ENCODE measurements around the gene SMOC2. TPM values are rescaled to one million over a fixed set of nuclear protein-coding genes. Genes with fewer than 3 reads are reported as not detected.

SMOC2 gene
- polyA plus RNA-seq, 1 of the 3 experiments (the other 2 are of a cell fraction): not detected

- no peak overlapping the region for H3K4me3 ChIP-seq (ENCODE audit: low read depth in 2 of 2, low read length in 1 of 2)
- H3K9me2 ChIP-seq: no peaks in the 10 kb centered on the region
- H2AFZ ChIP-seq (ENCODE audit: low read depth): no peak overlapping the region
- H3F3A ChIP-seq (replicated peaks; ENCODE audit: insufficient read depth): no peaks in the 10 kb centered on the region
- no peak for TF ChIP-seq MXI1 (IDR thresholded peaks at IDR 0.05; ENCODE audit: low read depth, low read length)
- TF ChIP-seq USF2 (IDR thresholded peaks at IDR 0.05; ENCODE audit: borderline replicate concordance, low read depth, low read length): no peak
- TF ChIP-seq MEF2A (IDR thresholded peaks at IDR 0.05; ENCODE audit: borderline replicate concordance, low read depth): no peak
- no peak for TF ChIP-seq FOSL2 (IDR thresholded peaks at IDR 0.05; ENCODE audit: borderline replicate concordance, low read depth)
- H3K27me3 ChIP-seq (ENCODE audit: insufficient read depth): no peaks in the 10 kb centered on the region
- ChIA-PET POLR2A (no interaction called here), CTCF (interaction anchor here (0.9 kb wide), 1 partner anchor 26 kb away, joined by 3 read pairs; no protein-coding TSS in a partner anchor)
- no peak overlapping the region for H3K9ac ChIP-seq
- H3K4me1 ChIP-seq (ENCODE audit: control insufficient read depth in 1 of 2, insufficient read depth in 2 of 2, low read depth in 1 of 2, low read length in 1 of 2): no peaks in the 10 kb centered on the region; a peak in 1 of 4 replicates
- H3K9me3 ChIP-seq: no peaks in the 10 kb centered on the region; the same call in 1 of the 2 replicates
- no peak overlapping the region for H3K4me2 ChIP-seq
- H3K79me2 ChIP-seq (ENCODE audit: insufficient read depth): no peaks in the 10 kb centered on the region
- no peak overlapping the region for H3K27ac ChIP-seq (ENCODE audit: low read depth in 2 of 2, low read length in 1 of 2)
- no peak for DNase-seq
- 26% methylated on average over 4 of the region's 8 CpGs for WGBS (ENCODE audit: low lambda C conversion rate)
- H4K20me1 ChIP-seq (ENCODE audit: insufficient read depth): no peaks in the 10 kb centered on the region
- H3K36me3 ChIP-seq (replicated peaks in 1 of 2; ENCODE audit: control insufficient read depth in 1 of 2, insufficient read depth in 2 of 2, low read length in 1 of 2): no peaks in the 10 kb centered on the region
Observed at GRCh38 chr6:168684471-168684870, 243.5 kb downstream of the SMOC2 start.

GRCh38 chr6:168684906-168685305 lies 243.9 kb downstream of the SMOC2 start:
- WGBS (ENCODE audit: low lambda C conversion rate): 27% methylated on average over 8 of the region's 8 CpGs
- H3K27ac ChIP-seq (ENCODE audit: low read depth in 2 of 2, low read length in 1 of 2): no peak overlapping the region
- H3K4me2 ChIP-seq: no peak overlapping the region
- TF ChIP-seq ELF1 (IDR thresholded peaks at IDR 0.05) (no peak), EP300 (IDR thresholded peaks at IDR 0.05; ENCODE audit: borderline replicate concordance in 1 of 2, low read depth in 1 of 2, low read length in 1 of 2) (no peak), NFIC (IDR thresholded peaks at IDR 0.05; ENCODE audit: borderline replicate concordance) (no peak), GATA2 (CRISPR knock-in tag; IDR thresholded peaks at IDR 0.05) (no peak), EZH2phosphoT487 (IDR thresholded peaks at IDR 0.05; ENCODE audit: borderline replicate concordance, low read depth) (no peak)
- ChIA-PET POLR2A (no interaction called here), CTCF (interaction anchor here (0.9 kb wide), 1 partner anchor 26 kb away, joined by 3 read pairs; no protein-coding TSS in a partner anchor)
- no peaks in the 10 kb centered on the region for H3K36me3 ChIP-seq (replicated peaks in 1 of 2; ENCODE audit: control insufficient read depth in 1 of 2, insufficient read depth in 2 of 2, low read length in 1 of 2)
- H3K4me3 ChIP-seq (ENCODE audit: low read depth in 2 of 2, low read length in 1 of 2): no peak overlapping the region
- H3K9me3 ChIP-seq: no peaks in the 10 kb centered on the region; the same call in 1 of the 2 replicates
- no peaks in the 10 kb centered on the region for H3K27me3 ChIP-seq (ENCODE audit: insufficient read depth)
- H4K20me1 ChIP-seq (ENCODE audit: insufficient read depth): no peaks in the 10 kb centered on the region
- no peaks in the 10 kb centered on the region; a peak in 1 of 4 replicates for H3K4me1 ChIP-seq (ENCODE audit: control insufficient read depth in 1 of 2, insufficient read depth in 2 of 2, low read depth in 1 of 2, low read length in 1 of 2)
- H3F3A ChIP-seq (replicated peaks; ENCODE audit: insufficient read depth): no peaks in the 10 kb centered on the region
- no peak overlapping the region for H2AFZ ChIP-seq (ENCODE audit: low read depth)
- H3K9ac ChIP-seq: no peak overlapping the region
- no peak for DNase-seq
- no peaks in the 10 kb centered on the region for H3K79me2 ChIP-seq (ENCODE audit: insufficient read depth)
- H3K9me2 ChIP-seq: no peaks in the 10 kb centered on the region

GRCh38 chr6:168686029-168686738 lies 245.2 kb downstream of the SMOC2 start:
- no peaks in the 10 kb centered on the region for H3K79me2 ChIP-seq (ENCODE audit: insufficient read depth)
- no peaks in the 10 kb centered on the region for H4K20me1 ChIP-seq (ENCODE audit: insufficient read depth)
- WGBS (ENCODE audit: low lambda C conversion rate): 41% methylated on average over 8 of the region's 25 CpGs
- no peak for DNase-seq
- H3K9me3 ChIP-seq: no peaks in the 10 kb centered on the region; the same call in 1 of the 2 replicates
- H3K9me2 ChIP-seq: no peaks in the 10 kb centered on the region
- no peak overlapping the region for H3K27ac ChIP-seq (ENCODE audit: low read depth in 2 of 2, low read length in 1 of 2)
- H3K9ac ChIP-seq: no peak overlapping the region
- H3K4me3 ChIP-seq (ENCODE audit: low read depth in 2 of 2, low read length in 1 of 2): no peak overlapping the region
- TF ChIP-seq ELF1 (IDR thresholded peaks at IDR 0.05): no peak
- TF ChIP-seq SMC3 (IDR thresholded peaks at IDR 0.05; ENCODE audit: low read depth, low read length): no peak
- TF ChIP-seq EP300 (IDR thresholded peaks at IDR 0.05; ENCODE audit: borderline replicate concordance in 1 of 2, low read depth in 1 of 2, low read length in 1 of 2): no peak
- no peak for TF ChIP-seq USF1 (IDR thresholded peaks at IDR 0.05; ENCODE audit: borderline replicate concordance, low read depth)
- H3F3A ChIP-seq (replicated peaks; ENCODE audit: insufficient read depth): no peaks in the 10 kb centered on the region
- no peaks in the 10 kb centered on the region; a peak in 1 of 4 replicates for H3K4me1 ChIP-seq (ENCODE audit: control insufficient read depth in 1 of 2, insufficient read depth in 2 of 2, low read depth in 1 of 2, low read length in 1 of 2)
- POLR2A ChIA-PET: no interaction called here
- no peak overlapping the region for H2AFZ ChIP-seq (ENCODE audit: low read depth)
- no peaks in the 10 kb centered on the region for H3K36me3 ChIP-seq (replicated peaks in 1 of 2; ENCODE audit: control insufficient read depth in 1 of 2, insufficient read depth in 2 of 2, low read length in 1 of 2)
- no peaks in the 10 kb centered on the region for H3K27me3 ChIP-seq (ENCODE audit: insufficient read depth)
- CTCF ChIA-PET: interaction anchor here (1.0 to 1.3 kb wide), 2 partner anchors 25 to 70 kb away, joined by 3 to 4 read pairs; no protein-coding TSS in a partner anchor
- no peak overlapping the region for H3K4me2 ChIP-seq
